NB4 (cell line): Measurements from ENCODE around the gene CDKL4.

Source experiments
- DNase-seq: peaks from one replicate; pipeline ENCODE4 v3.0.0; 2010; ENCODE audit warnings: low read depth
- H3K4me3 ChIP-seq: one replicate; pipeline ENCODE4 v1.5.1; 2011; ENCODE audit warnings: mild to moderate bottlenecking, low read depth, low read length, moderate library complexity
- CTCF ChIP-seq: IDR thresholded peaks from one replicate; pipeline ENCODE4 v1.5.1; 2012; ENCODE audit warnings: low read depth, low read length
- MAX ChIP-seq: IDR thresholded peaks from 2 replicates; pipeline ENCODE4 v1.6.1; 2011; ENCODE audit warnings: low read depth, low read length
- MYC ChIP-seq: IDR thresholded peaks from 2 replicates; pipeline ENCODE4 v1.6.1; 2011; ENCODE audit warnings: low read depth, low read length
- POLR2A ChIP-seq: IDR thresholded peaks from 2 replicates; pipeline ENCODE4 v1.6.1; 2011; ENCODE audit warnings: mild to moderate bottlenecking; ENCODE audit not compliant: insufficient read length; ENCODE audit errors: extremely low read depth

Gene CDKL4

DNA sequence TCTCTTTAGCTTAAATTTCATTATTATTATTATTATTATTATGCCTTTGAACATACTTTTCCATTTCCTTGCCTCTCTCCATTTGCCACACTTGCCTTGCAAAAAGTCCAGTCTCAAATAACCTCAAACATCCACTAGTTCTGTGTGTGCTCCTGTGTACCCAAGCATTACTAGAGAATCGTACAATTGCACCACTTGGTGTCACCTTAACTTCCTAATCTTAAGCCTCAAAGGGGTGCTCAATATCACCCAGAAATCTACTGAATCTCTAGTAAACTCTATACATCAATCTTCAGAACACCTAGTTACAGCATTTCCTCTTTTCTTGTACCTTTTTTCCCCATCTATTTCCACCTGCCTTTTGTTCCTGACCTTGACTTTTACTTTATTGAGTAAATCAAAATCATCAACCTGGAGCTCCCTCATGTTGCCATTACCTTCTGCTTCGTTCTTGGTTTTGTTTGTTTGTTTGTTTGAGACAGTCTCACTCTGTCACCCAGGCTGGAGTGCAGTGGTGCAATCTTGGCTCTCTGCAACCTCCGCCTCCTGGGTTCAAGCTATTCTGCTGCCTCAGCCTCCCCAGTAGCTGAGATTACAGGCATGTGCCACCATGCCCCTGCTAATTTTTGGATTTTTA lies 110.4 kb downstream of the CDKL4 start:
- no peak for DNase-seq
- TF ChIP-seq MAX: no peak
- TF ChIP-seq POLR2A: no peak
- TF ChIP-seq CTCF: no peak
- no peak for TF ChIP-seq MYC
- no peak overlapping the region for H3K4me3 ChIP-seq

DNA sequence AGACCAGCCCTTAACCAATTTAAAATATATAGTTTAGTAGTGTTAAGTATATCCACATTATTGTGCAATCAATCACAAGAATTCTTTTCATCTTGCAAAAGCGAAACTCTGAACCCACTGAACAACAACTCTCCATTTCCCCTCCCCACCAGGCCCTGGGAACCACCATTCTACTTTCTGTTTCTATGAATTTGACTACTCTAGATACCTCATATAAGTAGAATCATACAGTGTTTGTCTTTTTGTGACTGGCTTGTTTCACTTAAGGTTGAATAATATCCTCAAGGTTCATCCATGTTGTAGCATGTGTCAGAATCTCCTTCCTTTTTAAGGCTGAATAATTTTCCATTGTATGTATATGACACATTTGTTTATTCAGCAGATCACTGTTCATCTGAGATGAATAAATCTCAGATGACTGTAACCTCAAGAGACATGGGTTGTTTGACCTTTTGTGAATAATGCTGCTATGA lies 114.8 kb downstream of the CDKL4 start:
- no peak overlapping the region for H3K4me3 ChIP-seq
- peak; percentile 25 for DNase-seq
- TF ChIP-seq CTCF (no peak), MAX (no peak), POLR2A (no peak), MYC (no peak)

GRCh38 chr2:39127973-39128372 lies 115.8 kb downstream of the CDKL4 start:
- H3K4me3 ChIP-seq: no peak overlapping the region
- TF ChIP-seq MYC (no peak), POLR2A (no peak), CTCF (no peak), MAX (no peak)
- peak; percentile 69 for DNase-seq
